Stimulated activated CD4-positive, alpha-beta T cell treated with anti-CD3 and anti-CD28 coated beads, Interleukin-2, amount 100 ng/mL, for 4 hours (primary cell): ENCODE results near the gene ADSS1.

ENCODE experiments used
- DNase-seq: peaks from one replicate; pipeline ENCODE4 v3.0.0-alpha.2; 2020; ENCODE audit warnings: low read depth

The ADSS1 gene

DNA sequence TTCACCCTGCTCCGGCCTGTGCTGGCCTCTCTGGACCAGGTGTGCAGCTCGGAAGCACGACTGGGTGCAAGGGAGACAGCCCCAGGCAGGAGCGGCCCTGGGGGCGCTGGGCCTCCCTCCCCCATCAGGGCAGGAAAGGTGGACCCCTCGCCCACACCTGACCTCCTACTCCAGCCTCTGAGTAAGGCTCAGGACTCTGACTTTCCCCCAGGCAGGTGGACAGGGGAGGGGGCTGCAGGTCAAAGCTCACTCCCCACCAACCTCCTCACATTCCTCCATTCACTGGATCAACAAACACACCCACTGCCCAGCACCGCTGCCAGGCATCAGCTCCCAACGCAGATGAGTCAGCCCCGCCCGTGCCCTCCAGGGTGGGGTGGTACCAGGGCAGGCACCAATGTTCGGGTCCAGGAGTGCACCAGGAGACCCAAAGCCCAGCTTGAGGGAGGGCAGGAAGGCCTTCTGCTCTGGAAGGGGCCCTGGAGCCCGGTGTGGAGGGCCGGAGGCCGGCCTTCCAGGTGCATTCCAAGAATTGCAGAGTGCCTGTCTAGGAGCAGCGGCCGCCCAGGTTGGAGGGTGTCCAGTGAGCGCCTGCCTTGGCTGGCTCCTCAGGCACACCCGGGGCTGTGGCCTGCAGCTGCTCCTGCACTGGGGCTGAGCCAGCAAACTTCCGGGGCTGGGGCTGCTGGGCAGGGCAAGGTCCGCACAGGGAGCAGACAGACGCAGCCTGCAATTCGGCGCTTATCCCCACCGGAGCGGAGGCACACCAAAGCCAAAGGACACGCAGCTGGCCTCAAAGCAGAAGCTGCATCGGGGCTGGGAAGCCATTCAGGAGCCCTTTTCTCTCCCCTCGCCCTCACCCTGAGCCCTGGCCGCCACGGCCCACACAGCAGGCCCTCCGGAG lies 36.2 kb upstream of the ADSS1 start:
- no peak for DNase-seq

GRCh38 chr14:104688505-104689108 lies 35.4 kb upstream of the ADSS1 start:
- no peak for DNase-seq

- peak; percentile 43 for DNase-seq
Measured at GRCh38 chr14:104689109-104689880, 34.7 kb upstream of the ADSS1 start, which contains the start of gene INF2. Gene INF2 (plus strand): TSS chr14:104689618. CDS start chr14:104701366, 11,748 bp downstream.

- DNase-seq: no peak
Measured at GRCh38 chr14:104689881-104690711, 33.9 kb upstream of the ADSS1 start.

- no peak for DNase-seq
Measured at GRCh38 chr14:104690861-104691455, 33.1 kb upstream of the ADSS1 start.

DNA sequence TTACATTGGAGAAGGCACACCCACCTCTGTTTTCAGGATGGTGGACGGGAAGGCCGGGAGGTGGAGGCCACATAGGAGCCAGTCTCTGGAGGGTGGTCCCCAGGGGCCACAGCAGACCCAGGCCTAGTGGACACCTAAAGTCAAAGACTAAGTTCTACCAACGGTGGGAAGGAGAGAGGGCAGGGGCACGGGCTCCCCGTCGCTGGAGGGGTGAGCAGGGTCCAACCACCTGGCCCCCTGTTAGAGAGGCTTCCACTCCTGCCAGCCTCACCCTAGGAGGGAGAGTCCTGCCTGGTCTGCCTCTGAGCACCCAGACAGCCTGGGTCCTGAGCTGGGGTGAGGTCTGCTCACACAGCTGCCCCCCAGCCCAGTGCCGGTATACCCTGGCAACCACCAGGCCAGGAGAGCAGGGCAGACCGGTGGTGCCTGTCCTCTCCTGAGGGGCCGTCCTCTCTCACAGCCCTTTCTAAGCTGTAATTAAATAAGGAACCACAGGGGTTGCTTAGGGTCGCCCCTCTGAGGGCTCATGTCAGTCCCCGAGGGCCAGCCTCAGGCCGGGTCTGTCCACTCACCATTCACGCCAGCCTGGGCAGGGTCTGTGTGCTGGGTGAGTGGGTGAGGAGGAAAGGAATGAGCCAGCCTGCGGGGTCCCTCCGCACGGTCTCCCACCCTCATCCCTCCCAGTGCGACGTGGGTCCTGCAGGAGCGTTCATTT lies 32.3 kb upstream of the ADSS1 start:
- no peak for DNase-seq

- no peak for DNase-seq
Measured at GRCh38 chr14:104692261-104692938, 31.6 kb upstream of the ADSS1 start.

DNA sequence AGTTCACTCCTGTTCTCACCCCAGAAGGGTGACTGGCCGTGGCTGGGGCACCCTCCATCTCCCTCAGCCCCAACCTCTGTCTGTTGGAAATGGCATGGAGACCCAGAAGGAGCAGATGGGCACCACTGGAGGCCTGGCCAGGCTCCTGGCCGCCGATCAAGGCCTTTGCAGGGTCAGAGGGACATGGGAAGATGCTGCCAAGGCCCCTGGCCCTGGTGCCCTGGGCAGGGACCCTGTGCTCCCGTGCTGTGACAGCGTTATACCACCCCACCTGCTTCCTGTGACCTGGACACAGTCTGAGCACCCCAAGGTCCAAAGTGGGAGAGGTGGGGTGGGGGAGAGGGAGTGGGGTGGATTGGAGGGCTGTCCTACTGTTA lies 31.1 kb upstream of the ADSS1 start:
- no peak for DNase-seq

DNA sequence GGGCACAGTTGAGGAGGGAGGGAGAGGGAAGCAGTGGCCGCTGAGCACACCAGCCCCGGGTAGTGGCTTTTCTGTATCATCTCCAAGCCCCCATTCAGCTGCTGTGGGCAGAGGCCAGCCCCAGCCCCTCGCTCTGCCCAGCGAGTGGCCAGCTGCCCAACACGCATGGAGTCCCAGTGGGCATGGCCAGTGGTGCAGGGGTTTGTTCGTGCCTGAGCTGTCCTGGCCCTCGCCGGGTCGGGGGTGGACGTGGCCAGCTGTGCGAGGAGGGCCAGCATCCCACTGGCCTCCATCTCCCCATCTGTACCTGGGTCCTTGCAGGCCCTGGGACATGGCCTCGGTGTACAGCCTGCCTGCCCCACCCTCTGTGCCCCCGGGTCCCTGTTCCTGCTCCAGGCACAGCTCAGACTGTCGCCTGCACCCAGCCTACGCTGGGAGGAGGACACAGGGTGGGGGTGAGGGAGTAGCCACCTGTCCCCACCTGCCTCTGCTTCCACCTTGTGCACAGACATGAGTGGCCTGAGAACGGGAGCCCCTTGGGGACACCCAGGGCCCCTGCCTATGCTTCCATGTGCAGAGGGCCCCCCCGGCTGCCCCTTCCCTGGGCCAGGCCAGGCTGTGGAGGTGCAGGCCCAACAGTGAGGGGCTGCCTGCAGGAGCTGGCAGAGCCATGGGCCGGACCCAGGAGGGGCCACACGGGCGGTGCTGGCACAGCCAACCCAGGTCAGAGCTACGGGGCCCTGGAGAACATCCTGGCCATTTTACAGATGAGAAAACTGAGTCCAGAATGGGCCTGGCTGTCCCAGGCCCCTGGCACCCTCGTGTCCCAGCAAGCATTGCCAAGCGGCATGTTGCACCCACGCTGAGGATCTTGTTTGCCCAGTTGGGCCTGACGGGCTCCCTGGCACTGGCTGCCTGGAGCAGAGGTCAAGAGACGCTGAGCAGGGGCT lies 30.3 kb upstream of the ADSS1 start:
- DNase-seq: no peak

GRCh38 chr14:104694475-104694950 lies 29.5 kb upstream of the ADSS1 start:
- no peak for DNase-seq

GRCh38 chr14:104694991-104695659 lies 28.9 kb upstream of the ADSS1 start:
- DNase-seq: no peak

DNA sequence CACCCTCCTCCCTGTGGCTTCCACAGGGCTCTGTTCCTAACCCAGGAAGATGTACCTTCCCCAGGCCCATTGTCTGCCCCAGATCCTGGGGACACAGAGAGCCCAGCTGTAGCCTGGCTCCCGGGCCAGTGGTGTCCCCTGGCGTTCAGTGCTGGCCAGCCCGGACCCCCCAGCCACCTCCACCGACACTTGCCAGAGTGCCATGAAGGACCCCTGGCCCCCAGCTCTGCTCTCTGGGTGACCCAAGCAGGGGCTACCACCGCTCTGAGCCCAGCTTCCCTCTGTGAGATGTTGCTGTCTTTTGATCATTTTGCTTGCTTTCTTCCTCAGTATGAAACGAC lies 28.4 kb upstream of the ADSS1 start:
- DNase-seq: no peak

- DNase-seq: no peak
Measured at GRCh38 chr14:104696671-104697316, 27.2 kb upstream of the ADSS1 start.

- DNase-seq: no peak
Measured at GRCh38 chr14:104697317-104697703, 26.7 kb upstream of the ADSS1 start.

GRCh38 chr14:104697892-104698583 lies 26.0 kb upstream of the ADSS1 start:
- DNase-seq: no peak

DNA sequence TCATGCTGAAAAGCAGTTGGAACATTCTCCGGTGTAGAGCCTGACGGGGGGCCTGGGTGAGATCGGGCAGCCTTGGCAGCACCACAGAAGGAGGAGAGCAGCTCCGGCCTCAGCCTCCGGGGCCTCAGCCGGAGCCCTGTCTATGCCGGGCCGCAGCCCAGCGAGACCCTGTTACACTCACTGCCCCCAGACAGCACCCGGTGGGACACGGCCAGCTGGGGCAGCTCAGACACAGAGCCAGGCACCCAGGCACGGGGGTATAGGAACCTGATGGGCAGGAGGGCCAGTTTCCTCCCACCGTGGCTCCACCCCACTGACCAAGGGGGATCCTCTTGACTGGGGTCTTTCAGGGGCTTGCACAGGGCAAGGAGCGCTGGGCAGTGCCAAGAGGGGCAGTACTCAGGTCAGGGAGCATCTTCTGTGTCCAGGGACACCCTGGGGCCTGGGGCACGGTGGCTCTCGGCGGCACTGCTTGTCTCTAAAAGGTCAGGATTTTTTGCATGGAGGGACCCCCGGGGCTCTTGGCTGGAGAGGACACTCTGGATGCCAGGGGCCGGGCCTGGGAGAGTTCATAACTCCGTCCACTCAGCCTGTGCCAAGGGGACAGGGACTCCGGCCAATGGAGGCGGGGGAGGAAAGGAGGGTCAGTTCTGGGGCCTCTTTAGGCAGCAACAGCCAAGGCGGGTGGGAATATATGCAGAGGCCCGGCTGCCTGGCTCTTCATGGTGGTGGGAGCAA lies 25.2 kb upstream of the ADSS1 start:
- DNase-seq: no peak

GRCh38 chr14:104699426-104699748 lies 24.6 kb upstream of the ADSS1 start:
- no peak for DNase-seq
